T-helper 2 cell (primary cell): ENCODE measurements around the gene MIA3.
"Not testable (repeated sequence)": the region's sequence is repeated elsewhere in the genome, so short reads cannot be mapped to it uniquely, and the experiment has no call there.

Experiments
- DNase-seq, 5 experiments: peaks; one replicate each; pipeline versions ENCODE4 v3.0.0 to v3.0.0-alpha.2; 2012 to 2022

Gene MIA3

DNA sequence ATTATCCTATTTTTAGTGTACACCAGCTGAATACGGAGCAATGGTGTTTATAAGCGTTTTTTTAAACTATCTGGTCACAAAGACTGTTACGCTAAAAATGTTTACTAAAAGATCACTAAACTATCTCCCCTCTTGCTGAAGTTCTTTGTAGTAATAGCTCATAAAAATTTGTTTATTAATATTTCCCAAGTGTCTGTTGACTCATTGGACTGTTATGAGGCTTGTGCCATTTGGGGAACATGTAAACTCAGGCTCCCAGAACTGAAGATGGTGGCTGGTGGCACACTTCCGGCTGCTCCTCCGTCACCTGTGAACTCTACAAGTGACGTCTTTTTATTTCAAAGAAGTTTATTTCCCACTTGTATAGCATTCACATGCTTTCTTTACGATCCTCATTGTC, 48.1 kb downstream of the MIA3 start:
- no peak for DNase-seq

DNA sequence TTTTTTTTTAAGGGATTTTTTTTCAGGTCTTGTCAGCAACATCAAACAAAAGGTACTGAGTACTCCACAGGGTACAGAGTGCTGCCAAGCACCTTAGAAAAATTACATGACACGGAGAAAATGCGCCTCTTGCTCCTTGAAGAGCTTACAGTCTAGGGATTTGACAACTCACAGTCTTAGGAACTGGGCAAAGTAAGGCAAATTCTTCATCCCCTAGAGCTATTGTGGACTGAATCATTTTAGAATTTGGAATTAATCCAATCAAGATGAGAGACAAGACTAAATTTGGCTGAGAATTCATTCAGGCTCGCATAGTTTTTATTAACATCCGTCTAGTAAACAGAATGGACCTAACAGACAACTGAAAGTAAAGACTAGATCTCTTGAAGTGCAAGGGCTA, 50.3 kb downstream of the MIA3 start:
- DNase-seq: not testable (repeated sequence)

DNA sequence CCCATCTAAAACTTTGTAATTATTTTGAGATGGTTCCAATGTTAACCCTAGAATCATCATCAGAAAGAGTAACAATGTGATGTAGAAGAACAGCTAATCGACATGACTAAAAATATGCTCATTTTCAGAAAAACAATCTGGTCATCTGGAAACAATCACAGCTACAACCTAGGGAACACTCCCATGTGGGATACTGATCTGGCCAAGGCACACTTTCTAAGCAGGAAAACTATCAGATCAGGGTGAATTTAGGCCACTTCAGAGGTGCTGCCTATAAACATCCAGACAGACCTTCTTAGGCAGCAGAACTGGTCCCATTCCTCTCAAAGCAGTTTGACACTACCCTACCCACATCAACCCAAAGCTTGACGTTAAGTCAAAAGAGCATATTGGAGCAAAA, 51.2 kb downstream of the MIA3 start:
- not testable (repeated sequence) for DNase-seq

DNA sequence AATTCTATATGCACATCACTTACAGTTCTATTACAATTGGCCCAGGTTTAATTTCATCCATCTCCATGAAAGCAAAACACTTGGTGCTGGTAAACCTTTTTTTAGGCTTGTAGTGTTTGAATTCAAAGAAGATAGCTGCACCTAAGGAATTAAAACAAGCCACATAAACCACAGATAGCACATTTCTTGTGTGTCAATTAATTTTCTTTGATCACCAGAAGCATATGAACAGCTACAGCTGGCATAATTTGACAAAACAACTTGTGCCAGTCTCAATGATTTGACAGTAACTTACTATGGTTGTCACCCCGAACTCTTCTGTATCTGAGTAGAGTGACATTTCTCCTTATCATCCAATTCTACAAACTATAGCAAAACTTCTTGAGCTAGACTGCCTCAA, 52.2 kb downstream of the MIA3 start:
- DNase-seq: no peak

DNA sequence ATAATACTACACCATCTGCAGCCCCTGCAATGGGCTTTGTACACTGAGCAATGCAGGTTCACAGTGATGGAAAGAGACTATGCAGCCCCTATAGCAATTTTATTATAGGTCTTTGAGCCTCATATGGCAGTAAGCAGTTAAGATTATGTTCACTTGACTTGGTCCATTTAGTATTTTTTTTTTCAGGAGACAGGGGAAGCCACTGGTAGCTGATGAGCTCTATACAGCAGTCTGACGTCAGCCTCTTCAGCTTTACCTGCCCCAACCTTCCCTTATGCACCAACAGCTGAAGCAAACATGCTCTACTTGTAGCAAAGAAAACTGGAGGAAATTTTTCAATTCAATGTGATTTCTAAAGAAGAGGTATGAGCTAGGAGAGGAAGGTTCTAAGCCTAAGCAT, 62.2 kb downstream of the MIA3 start:
- DNase-seq: no peak

DNA sequence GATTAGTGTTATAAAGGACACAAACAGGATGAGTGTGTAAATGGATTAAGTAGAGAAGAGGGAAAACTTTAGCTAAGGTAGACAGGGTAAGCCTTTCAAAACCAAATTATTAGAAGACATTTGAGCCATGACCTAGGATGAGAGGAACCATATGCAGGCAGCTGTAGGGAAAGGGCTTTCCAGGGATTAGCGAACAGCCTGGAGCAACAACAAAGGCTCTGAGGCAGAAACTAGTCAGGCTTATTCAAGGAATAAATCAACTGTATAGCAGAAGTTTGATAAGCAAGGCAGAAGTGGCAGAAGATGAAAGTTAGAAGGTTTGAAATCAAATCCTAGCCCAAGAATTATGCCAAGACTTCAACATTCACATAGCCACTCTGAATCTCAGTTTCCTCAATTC, 73.1 kb downstream of the MIA3 start:
- DNase-seq: no peak

DNA sequence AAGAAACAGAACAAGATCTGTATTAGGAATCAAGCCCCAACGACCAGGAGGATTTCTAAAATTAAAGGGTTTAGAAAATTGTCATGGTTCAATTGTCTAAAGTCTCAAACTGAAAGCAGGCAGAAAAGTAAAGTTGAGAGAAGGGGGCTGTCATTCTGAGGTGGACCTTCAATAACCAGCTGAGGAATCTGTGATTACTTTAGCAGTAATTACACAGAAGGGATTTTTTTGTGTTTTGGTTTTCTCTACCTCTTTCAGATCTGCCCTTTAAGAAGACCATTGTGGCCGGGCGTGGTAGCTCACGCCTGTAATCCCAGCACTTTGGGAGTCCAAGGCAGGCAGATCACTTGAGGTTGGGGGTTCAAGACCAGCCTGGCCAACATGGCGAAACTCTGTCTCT, 77.0 kb downstream of the MIA3 start:
- no peak for DNase-seq

DNA sequence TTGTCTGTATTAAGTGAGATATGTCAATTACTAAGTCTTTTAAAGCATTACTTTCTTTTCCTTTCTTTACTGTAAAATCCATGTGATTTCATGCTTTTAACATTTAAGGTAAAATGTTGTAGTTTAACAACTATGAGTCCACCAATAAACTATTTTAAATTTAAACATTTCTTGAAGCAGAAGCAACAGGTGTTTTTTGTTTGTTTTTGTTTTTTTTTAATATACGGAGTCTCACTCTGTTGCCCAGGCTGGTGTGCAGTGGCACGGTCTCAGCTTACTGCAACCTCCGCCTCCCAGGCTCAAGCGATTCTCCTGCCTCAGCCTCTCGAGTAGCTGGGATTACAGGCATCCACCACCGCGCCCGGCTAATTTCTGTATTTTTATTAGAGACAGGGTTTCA, 78.8 kb downstream of the MIA3 start:
- no peak for DNase-seq

DNA sequence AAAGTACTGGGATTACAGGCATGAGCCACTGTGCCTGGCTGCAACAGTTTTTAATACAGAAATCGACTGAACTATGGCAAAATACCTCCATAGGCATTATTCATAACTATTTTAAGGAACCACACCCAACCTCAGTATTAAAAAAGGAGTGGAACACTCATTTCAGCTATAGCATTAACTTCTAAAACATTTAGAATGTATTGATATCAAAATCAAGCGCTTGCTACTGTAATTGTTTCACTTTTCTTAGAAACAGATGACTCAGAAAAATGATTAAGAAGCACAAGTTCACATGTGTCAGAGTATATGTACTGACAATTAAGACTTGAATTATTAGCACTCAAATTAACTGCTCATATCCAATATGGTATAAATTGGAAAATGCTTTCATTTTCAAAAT, 79.3 kb downstream of the MIA3 start:
- no peak for DNase-seq

DNA sequence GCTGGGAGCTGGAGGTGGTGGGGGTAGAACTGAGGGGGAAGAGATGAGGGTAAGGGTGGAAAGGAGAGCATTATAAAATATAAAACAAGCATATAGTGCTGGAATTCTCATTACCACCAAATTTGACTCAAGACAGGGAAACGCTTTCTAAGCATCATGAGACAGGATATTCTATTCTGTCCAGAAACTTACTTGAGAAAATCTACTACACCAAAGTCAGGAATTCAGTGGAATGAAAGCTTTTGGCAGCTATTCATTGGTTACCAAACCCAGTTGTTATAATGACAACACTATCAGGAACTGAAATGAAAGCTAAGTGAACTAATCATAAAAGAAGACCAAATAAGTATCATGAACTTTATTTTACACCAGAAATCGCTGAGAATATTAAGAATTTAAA, 79.9 kb downstream of the MIA3 start:
- DNase-seq: no peak

DNA sequence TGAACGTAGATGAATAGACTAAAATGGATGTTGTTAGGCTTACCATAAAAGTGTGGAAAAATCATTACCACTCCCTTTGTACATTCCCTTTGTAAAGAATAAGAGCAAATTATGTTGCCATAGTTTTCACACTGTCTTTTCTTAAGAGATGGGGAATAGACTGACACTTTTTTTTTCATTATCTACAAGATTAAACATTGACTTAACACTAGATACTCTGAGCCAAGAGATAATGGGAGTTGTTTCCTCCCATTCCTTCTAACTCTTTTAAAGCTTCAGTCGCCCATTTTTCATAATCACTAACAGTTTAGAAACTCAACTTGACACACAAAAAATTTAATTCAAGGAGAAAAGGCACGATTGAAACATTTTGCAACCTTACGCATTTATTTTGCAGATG, 84.3 kb downstream of the MIA3 start:
- no peak for DNase-seq

DNA sequence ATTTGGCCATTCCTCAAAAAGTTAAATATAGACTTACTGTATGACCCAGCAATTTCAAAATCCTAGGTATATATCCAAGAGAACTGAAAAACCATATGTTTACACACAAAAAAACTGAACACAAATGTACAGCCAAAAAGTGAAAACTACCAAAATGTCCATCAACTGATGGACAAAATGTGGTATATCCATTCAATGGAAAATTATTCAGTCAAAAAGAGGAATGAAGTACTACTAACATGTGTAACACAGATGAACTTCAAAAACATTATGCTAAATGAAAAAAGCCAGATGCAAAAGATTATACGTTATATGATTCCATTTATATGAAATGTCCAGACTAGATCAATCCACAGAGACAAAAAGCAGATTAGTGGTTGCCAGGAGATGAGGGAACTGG, 86.4 kb downstream of the MIA3 start:
- DNase-seq: no peak

DNA sequence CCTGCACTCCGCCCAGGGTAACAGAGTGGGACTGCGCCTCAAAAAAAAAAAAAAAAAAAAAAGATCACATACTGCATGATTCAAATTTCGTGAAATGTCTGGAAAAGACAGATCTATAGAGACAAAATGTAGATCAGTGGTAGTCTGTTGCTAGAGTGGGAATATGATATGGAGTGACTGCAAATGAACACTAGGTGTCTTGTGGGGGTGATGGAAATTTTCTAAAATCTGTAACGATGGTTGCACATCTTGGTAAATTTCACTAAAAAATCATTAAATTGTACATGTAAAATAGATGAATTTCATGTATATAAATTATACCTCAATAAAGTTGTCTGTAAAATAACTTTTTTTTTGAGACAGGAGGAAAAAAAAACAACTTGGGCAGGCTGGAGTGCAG, 88.9 kb downstream of the MIA3 start:
- DNase-seq: no peak

DNA sequence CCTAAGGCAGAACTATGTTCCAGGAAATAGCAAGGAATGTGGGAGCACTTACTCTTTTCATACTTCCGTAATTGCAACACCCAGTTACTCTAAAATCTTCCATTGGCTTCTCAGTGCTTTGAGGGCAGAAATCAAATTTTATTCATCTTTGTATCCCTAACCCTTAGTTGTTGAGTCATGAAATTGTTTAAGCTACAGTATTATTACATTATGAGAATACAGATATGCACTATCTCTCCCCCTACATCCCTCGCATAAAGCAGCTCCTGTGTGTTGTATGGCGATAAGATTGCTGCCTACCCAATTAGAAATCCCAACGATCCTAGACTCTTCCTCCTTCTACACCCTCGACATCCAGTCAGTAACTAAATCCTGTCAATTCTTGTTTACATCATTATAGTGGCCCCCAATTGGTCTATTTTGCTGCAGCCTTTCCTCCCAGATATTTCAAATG, 91.8 kb downstream of the MIA3 start:
- DNase-seq: no peak

DNA sequence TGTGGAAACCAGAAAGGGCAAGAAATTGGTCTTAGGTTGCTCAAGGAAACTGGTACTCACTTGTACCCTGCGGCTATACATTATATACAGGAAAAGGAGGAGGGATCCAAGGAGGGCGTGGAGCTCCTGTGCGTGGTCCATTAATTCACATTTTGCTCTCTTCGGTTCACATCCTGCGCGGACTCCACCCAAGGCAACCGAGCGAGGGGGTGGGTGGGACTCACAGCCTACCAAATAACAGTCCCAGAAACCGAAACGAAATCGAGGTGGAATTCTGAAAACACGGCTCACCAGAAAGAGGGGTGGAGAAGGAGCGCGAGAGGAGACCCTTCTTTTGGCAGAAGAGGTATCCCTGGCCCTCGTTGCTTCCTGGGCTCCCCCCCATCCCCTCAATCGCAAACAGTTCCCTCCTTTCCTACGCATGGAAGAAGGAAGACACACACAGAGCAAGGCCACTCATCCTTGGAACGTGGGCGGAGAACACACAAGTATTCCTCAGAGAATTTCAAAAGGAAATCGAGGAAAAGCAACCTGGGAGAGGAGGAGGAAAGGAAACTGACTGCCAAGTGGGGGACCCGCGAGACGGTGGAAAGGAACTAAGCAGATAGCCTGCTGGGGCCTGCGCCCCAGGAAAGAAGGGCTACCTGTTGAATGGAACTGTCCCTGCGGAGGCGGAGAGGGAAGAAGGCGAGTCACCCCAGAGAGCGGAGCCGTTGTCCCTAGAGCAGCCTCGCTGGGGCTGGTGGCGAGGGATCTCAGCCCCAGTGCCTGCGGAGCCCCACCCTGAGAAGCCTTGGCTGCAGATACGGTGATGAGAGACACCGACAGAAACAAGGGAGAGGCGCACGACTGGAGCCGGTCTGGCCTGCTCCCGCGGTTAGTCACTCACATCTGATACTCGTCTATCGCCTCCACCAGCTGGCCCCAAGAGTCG, 93.7 kb downstream of the MIA3 start:
- DNase-seq: peak; percentile 18 to 78 (median 51)

DNA sequence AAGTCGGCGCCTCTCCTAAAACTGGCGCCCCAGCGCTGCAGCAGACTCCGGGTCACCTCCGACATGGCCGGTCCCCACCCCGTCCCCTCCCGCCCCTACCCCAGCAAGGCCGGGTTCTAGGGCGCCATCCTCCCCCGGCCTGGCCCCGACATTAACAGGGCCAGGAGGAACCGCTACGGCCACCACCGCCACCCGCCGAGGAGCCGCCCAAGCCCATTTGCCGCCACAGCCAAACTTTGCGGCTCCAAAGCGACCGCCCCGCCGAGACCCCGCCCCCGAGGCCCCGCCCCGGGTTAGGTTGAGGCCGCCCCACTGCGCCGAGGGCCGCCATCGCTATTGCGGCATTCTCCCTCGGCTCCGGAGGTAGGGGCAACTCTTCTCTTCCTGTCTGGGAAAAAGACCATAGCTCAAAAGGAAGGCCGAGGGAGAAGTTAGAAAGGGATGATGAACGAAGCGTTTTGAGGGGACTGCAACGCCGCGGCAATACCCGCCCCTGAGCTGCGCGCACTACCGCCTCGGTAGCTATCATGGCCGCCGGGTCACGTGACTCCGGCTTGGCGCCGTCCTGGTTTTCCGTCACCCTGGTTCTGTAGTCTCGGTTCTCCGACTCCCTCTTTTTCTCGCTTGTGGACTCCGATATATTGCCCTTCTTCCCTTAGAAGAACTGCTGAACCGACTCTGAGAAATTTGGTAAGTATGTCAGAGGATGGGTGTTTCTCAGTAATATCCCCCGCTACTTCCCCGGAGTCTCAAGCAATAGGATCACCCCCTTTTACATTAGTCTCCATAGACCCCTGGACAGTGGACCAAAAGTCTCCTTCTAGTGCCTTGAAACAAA, 94.6 kb downstream of the MIA3 start, which contains the start of the genes AIDA and BROX:
AIDA (minus strand) TSS at position 239 of the 838 bp plus-strand sequence; CDS start at position 65, 174 bp downstream.
BROX (plus strand) TSS at position 312 of the 838 bp plus-strand sequence. CDS start 3,136 bp downstream, outside the sequence.
- DNase-seq: peak; percentile 89 to 94 (median 92)

DNA sequence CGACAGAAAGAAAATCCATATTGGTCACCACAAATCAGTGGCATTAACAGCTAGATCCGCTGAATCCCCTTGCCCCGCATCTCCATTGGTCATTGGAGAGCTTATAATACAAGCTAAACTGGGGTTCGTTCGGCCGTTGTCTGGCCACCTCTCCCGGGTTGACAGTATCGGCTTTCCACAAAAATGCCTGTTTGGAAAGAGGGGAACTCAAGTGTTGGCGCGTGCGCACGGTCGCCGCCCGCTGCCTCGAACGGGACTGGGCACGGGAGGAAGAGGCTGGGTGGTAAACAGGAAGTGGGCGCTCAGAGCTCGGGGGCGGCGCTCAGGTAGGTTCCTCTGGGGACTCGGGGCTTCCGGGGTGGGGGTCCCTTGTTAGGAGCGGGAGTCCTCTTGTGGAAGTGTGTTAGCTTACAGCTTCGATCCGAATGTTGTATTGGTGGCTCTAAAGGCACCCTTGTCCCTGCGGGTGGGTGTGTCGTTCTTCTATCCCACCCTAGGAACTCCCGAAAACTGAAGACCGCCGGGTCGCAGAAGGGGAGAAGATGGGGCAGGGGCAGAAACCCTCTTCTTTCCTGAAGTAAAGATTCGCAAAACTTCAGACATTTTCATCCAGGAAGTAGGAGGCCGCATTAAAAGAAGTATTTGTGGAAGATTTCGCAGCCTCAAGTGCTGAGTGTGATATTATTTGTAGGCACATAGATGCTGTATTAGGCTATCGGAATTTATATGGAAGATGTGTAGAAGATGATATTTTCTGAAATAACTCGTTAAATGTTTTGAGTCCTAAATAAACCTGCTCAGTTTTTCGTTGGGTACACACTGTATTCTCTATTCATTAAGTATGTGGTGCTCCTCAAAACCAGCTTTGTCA, 95.4 kb downstream of the MIA3 start:
- peak; percentile 80 to 97 (median 87) for DNase-seq

DNA sequence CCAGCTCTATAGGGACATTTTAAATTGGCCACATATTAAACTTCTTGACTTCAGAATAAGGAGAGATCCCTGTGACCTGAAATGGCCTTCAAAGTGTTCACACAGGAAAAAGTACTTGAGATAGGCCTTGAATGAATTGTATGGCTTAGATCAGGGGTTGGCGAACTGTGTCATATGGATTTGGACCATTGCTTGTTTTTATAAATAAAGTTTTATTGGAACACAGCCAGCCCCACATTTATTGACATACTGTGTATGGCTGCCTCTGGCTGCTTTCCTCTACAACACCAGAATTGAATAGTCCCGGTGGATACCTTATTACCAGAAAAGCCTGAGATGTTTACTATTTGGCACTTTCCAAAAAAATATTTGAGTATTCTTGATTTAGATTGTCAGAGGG, 98.5 kb downstream of the MIA3 start:
- no peak for DNase-seq
